ELR (cell line): ENCODE data around the gene PPM1H.
"Not testable (repeated sequence)": the region's sequence is repeated elsewhere in the genome, so short reads cannot be mapped to it uniquely, and the experiment has no call there.

Experiments
- DNase-seq: peaks from one replicate; pipeline ENCODE4 v3.0.0-alpha.2; 2015; ENCODE audit warnings: low read depth

The PPM1H gene

DNA sequence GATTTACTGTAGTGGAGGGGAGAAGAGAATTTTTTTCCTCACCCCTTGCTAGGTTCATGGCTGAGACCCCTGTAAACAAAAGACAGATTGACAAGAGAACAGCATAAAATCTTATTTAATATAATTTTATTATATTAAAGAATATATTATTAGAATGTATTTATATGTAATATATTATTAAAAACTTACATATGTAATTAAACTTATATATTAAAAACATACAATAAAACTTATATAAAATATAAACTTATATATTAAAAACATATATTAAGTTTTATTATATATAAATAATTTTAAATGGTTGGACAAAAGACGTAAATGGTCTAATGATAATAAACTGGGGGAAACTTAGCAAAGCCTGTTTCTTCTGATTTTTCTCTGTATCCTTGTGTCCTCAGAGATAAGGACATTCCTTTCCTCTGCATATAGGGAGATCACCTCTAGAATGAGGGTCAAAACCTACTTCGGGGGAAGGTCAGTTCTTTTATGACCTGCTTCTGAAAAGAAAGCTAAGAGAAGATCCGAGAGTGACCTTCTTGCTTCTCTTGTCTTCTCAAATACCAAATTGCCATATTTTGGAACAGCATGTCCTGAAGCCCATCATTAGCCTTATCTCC lies 8.9 kb upstream of the PPM1H start:
- no peak for DNase-seq

DNA sequence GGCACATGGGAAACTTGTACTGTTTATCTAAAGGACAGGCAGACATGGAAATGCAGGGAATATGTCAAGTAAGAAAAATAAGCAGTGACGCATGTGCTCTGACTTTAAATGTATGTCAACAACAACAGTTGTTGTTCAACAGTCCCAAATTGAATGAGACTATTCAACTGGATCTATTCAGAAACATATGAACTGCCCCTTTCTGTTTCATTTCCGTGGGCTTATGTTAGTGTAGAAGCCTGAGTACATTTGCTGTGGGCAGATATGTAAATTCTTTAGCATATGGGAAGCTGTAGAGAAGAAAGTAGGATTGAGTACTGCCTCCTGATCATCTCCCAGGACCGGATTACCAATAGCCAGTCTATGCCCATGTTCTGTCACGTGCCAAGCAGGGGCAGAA lies 7.4 kb upstream of the PPM1H start:
- not testable (repeated sequence) for DNase-seq

DNA sequence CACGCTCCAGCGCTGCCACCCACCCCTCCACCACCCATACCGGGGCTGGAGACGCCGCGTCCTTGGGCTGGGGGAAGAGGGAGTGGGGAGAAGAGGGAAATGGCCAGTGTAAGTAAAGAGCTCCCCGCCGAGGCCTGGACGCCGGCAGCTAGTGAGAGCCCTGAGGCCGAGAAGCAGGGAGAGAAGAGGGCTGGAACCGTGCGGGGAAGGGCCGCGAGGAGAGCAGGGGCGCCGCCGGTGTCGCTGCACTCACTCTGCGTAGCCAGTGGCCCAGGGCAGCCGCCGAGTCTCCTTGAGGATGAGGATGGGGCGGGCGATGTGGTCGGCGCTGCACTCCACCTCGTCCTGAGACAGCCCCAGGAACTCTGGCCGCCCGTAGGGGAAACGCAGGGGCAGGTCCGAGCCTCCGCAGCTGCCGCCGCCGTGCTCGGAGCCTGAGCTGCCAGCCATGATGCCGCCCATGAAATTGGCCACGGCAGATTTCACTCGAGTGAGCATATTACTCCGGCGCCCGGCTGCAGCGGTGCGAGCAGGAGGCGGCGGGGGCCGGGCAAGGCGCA lies 631 bp downstream of the PPM1H start:
- DNase-seq: peak; percentile 54

DNA sequence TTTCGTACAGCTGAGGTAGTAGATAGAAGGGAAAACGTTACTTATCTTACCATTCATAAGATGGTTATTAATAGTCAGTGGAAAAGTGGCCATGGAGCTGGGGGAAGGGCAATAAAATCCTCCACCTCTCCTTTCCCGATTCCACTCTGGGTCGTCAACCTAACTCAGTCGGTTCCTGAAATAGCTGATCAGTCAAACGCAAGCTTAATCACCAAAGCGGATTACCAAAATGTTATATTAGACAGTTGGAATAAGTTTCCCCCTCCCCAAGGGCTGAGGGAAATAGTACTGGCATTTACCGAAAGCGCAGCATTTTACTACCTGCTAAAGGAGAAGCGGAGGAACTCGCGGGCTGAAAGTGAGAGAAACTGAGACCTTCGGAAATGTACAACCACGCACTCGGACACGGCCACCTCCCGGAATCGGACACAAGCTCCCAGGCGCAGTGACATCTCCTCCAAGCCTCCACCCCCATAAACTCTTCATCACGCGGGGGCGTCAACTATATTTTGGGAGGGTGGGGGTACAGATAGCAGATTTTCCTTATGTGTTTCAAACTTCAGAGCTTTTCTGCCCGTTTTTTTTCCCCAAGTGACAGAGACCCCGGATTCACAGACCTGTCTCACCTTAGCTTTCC lies 1.2 kb downstream of the PPM1H start:
- no peak for DNase-seq

DNA sequence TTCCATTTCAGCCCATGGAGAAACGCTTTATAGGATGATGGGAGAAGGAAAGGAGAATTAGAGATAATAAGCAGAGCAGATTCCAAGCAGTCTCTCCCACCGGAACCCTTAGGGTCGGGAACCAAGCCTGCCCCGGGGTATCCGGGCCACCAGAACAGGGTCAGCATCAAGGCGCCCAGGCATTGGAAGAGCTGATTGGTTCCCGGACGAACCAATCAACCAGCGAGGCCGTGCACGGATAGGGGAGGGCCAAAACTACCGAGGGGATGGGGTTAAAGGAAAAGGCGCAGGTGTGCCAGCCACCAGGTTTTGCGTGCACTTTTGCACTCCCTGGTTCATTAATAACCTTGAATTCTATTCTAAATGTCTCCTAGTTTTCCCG lies 1.7 kb downstream of the PPM1H start:
- no peak for DNase-seq

DNA sequence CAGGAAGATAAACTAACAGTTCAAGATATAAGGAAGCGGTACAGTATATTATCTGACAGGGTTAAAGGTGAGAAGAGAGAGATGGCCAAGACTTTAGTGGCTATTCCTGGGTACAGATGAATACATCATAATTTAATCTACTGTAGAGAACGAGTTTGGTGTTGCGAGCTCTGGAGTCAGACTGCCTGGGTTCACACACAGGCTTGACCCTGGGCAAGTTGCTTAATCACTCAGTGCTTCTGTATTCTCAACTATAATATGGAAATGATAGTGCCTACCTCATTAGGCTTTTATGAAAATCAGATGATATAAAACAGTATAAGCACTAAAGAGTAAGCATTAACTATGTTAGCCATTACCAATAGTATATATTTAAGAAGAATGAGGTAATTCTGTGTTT lies 3.5 kb downstream of the PPM1H start:
- DNase-seq: no peak

DNA sequence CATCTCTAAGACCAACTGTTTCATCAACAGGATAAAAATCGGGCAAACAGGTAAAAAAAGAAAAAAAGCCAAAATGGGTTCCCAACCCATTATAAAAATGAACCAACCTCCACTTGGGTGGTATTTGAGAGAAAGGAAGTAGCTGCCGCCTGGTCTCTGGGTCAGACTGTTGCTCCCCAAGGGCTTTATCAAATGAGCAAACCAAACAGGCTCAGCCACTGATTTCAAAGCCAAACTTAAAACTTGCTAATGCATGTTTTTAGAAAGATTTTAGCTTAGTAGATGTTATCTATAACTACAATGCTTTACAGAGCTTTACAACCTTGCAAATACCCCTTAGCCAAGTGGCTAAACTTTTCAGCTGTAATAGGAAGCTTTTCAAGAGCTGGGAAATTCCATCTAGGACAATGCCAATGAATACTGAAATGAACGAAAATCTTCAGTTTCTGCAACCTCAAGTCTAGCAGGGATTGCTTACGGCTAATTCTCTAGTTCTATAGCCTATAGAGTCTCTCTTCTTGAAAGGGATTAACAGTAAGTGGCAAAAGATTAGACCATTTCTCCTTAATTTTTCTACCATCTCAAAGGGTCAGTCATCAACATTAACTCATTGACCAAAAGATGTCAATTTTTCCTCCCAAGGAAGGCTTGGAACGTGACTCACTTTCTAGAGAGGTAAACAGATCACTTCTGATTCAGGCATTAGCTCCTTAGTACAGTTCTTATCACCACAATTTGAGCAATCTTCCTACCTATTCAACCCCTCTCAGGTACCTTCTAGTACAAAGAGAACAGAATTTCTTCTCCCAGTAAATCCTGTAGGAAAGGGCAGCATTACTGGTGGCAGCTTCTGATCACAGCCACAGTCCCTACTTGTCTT lies 4.2 kb downstream of the PPM1H start:
- DNase-seq: peak; percentile 57

DNA sequence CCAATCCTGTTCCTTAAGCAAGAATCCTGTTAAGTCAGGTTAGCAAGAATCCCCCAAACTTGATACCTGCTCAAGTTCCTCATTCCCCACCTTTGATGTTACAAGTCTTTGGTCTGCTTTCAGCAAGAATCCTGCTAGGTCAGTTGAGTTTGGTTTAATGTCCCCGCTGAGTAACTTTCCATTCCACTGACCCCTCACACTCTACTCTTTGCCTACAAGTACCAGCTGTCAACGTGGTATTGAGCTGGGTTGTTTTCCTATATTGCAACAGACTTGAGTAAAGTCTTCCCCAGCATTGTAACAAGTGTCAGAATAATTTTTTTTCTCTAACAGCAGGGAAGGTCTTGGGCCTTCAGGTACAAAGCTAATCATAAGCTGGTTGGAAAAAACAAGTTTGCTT lies 6.3 kb downstream of the PPM1H start:
- no peak for DNase-seq

DNA sequence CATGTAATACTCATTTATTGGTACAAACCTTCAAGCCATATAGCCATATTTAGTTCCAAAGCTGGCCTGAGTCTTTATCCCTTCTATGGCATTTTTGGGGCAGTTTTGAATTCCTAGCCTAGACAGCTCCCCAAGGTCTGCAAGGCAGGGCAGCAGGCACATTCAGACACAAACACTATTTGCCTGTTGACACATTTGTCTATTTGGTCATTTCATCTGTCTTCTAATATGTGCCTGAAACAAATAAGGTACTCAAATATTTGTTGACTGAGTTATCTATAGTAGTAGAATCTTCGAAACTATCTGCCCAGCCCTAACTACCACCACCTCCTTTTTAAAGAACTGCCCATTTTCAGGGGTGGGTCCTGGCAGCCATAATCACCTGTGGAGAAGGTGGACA lies 9.3 kb downstream of the PPM1H start:
- no peak for DNase-seq

DNA sequence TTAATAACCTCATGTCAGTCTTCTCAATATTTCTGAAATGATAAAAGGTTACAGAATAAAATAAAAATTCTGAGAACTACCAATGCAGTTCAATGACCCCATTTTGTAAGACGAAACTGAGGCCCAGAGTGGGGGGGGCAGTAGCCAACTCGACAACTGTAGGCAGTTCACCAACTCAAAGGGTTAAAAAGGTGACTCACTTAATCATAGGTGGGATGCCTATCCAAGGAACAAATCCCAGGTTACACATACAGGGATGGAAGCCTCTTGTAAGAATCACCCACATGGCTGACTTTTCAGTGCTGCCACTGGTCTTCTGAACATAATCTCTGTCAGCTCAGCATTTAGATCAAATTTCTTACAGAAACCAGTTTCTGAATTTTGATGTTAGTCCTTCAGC lies 10.9 kb downstream of the PPM1H start:
- DNase-seq: no peak

DNA sequence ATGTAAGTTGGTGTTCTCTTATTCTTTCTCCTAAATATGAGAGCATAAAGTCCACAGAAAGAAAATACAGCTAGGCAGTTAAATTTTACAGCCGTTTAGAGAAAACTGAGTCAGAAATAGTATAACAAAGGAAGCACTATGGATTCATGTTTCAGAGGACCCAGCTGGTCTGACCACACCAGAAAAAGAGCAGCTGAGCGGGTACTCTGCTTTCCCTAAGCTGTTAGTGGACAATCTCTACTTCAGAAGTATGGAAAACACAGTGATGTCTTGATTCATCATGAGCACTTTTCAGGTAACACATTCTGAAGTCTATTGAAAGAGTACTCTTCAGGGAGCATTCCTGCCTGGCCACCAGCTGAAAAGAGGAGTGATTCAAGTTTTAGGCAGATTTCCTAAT lies 12.4 kb downstream of the PPM1H start:
- no peak for DNase-seq

DNA sequence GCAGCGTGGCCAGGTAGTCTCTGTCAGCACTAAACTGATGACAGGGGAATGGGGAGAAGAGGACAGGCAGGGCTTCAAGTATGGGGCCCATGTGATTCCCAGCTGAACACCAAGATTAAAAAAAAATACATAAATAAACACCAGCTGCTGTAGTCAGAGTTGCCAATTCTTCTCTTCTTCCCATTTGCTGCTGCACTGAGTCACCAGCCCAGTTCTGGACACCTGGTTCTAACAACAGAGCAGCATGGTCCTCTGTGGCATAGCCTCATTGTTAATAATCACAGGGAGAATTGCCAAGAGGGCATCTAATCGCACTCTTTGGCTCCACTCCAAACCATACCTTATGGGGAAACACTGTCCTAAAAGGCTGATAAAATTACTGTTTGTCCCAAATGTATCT lies 15.1 kb downstream of the PPM1H start:
- DNase-seq: no peak

DNA sequence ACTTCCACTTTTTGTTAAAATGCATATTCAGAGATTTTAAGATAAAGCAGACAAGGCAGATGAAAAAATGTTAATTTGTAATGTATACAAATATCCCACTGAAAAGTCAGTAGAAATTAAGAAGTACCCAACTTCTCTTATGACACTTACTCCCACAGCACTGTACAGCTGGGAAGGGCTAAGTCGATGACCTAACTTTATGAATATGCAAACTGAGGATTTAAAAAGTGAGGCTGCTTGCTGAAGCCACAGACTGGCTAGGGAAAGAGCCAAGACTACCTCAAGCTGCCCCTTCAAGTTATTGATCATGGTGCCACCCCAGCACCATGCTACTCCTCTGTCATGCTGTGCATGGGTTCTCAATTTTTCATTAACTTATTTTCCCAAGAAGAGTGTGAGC lies 17.0 kb downstream of the PPM1H start:
- DNase-seq: no peak

DNA sequence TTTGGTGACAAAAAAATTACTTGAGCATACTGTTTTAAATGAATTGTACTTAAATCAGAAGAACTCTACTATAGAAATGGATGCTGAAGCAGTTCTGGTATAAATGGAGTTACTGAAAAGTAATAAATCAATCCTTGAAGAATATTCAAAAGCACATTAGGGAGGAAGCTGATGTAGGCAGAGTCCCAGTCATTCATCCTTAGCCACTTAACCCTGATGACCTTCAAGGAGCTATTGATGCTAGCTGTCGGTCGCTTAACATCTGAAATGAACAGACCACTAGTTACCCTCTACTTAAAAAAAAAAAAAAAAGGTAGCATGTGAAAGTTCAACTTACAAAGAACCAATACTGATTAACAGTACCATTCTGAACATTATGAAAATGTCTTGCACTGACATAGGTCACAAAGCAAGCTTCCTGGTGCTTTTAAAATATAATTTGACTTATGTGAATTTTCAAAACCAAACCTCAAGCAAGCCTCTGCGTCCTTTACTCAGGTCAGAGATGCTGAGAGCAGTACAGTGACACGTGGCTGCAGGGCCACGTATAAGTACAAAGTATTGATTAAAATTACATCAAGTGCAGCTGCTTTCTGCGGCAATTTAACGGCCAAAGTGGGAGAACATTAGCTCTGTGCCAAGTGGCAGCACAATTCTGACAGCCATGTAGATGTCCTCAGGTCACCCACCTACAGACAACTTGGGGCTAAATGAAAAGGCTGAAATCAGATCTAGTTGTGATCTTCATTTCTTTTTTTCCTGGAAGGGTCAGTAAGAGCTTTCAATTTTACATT lies 18.1 kb downstream of the PPM1H start:
- no peak for DNase-seq

DNA sequence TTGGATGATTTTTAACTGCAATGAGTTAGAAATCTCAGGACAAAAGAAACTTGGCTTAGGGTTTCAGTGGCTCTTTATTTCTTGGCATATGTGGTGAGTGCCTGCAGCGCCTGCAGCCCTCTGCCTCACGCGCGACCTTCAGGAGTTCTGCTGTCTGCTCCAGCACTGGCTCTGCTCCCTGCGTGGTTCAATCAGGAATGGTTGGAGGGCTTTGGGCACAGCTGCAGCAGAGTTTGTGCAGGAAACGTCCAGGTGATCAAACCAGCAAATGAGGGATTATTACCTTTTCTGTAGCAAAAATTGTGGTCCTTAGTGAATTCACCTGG lies 19.8 kb downstream of the PPM1H start:
- DNase-seq: no peak

DNA sequence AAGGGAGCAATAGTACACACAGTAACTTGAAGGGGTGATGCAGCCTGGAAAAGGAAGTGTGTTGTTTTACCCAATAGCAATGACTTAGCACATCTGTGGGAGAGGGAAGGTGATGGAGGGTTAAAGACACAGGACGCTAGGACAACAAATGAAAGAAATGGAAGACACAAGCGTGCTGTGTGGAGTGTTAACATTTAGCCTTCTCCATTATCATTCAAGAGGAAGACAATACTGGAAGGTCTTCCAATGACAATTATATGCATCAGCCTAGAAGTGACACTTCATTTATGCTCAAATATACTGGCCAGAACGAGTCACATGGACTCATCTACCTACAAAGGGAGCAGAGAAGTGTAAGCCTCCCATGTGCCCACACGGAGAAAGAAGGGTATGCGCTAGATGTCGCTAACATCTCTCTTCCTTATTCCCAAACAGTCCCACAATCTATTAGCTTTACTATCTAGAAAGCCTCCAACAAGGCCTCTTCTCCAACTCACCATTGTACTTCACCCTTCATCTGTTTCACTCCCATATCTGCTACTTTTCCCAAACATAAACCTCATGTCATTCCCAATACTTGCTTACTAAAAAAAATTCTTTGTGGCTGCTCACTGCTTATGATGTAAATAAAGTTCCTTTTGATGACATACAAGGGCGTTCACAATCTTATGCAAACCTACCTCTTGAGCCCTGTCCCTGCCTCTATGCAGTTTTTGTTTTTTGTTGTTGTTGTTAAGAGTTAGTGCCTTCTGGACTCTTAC lies 20.3 kb downstream of the PPM1H start:
- no peak for DNase-seq

DNA sequence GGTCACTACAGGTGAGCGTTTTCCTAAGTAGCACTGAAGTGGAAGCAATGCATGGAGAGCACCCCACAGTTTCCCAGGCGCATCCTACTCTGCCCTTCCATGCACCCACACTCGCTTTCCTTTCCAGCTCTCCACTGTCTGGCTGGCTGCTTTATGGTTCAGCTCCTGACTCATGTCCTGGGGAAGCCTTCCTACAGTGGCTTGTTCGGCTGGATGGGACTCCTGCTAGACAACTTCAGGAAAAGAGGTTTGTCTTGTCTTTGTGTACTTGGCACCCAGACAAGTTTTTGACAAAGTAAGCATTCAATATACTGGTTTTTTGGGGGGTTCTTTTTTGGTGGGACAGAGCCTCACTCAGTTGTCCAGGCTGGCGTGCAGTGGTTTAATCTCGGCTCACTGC lies 21.6 kb downstream of the PPM1H start:
- no peak for DNase-seq

DNA sequence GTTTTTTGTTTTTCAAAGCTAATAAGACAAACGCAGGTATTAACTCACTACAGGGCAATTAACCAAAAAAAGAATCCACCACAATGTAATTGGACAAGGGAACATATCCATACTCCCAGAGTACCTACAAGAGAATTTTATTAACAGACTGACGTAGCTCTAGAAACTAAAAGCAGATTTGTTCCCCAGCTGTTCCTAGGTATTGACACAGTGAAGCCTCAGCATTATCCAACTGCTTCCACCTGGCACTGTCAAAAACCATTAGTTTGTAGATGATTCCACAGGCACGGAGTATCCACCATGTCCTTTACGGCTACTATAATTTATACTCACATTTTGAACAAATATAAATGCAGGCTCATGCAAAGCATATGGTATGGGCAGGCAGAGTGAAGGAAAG lies 22.3 kb downstream of the PPM1H start:
- no peak for DNase-seq

DNA sequence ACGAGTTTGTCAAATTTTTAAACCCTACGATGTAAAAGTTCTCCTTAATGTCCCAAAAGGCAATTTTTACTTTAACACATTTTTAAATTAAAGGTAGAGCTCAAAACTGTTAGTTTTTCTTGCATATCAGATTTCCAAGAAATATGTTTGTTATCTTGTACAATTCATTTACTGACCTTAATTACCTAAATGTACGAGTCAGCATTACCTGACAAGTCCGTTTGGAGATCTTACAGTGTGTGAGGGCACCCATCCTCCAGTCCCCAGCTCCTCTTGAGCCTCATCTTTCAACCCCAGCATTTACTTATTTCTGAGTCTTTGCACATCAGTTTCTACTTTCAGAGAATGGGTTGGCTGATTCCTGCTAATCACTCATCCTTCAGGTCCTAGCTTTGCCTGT lies 23.7 kb downstream of the PPM1H start:
- no peak for DNase-seq

DNA sequence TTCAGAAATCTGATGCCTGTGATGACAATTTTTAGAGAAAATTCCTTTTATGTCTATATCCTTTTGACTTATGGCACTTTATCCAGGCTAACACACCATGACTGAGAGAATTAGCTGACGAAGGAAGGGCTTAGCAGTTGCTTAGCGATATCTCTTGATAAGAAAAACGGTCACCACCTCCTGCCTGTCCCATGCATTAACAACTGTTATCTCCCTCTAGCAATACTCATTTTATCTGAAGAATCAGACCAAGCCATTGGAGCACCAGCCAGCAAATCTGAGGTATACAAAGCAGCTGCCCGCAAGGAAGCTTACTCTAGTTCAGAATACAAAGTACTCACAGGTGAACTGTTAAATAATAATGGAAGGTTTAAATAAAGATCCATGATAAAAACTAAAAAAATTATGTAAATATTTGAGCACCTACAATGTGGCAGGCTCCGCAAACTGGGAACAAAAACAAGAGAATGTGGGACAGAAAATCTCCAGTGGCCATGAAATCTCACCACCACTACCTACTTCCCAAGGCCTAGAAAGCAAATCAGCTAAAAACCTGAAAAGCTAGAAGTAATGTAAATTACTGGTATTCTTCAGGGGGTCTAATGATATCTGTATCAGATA lies 24.3 kb downstream of the PPM1H start:
- no peak for DNase-seq

DNA sequence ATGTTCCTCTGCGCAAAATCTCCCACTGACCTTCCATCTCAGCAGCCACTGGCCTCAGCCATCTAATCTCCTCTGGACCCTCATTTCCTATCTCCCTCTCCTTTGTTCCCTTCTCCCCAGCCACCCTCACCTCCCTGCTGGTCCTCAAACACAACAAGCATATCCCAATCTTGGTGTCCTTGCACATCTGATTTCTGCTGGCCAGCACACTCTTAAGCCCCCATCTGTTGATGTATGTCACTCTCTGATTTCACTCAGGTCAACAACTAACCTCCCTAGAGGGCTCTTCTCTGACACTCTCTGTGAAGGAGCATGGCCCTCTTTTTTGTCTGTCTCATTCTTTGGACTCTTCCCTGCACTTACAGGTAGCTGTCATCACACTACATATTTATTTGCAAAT lies 25.6 kb downstream of the PPM1H start:
- no peak for DNase-seq
